ENCODE measurements around the gene LOXL3.

DNA sequence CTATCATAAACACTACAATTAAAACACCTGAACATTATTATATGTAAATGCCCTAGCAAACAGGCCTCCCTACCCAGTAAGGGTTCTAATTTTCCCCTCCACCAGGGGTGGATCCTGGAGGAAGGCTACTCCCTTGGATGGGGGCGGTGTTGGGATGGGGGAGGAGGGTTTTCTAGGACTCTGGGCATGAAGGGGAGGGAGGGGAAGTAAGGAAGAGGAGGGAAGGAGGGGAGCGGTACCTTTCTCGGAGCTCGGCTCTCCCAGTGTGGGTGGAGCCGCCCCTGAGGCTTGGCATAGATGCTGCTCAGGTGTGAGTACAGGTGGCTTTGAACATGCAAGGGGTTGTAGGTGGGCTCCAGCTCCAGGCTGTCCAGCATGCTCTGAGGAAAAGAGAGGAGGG, 6.2 kb upstream of the LOXL3 start:
- TF ChIP-seq, protein P1, sequence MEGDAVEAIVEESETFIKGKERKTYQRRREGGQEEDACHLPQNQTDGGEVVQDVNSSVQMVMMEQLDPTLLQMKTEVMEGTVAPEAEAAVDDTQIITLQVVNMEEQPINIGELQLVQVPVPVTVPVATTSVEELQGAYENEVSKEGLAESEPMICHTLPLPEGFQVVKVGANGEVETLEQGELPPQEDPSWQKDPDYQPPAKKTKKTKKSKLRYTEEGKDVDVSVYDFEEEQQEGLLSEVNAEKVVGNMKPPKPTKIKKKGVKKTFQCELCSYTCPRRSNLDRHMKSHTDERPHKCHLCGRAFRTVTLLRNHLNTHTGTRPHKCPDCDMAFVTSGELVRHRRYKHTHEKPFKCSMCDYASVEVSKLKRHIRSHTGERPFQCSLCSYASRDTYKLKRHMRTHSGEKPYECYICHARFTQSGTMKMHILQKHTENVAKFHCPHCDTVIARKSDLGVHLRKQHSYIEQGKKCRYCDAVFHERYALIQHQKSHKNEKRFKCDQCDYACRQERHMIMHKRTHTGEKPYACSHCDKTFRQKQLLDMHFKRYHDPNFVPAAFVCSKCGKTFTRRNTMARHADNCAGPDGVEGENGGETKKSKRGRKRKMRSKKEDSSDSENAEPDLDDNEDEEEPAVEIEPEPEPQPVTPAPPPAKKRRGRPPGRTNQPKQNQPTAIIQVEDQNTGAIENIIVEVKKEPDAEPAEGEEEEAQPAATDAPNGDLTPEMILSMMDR (IDR thresholded peaks at IDR 0.05): no peak
- TF ChIP-seq POLR2A (IDR thresholded peaks at IDR 0.05): no peak
